AG04450 (cell line): ENCODE measurements around the gene CCDC63. TPM values are rescaled to one million over a fixed set of nuclear protein-coding genes. Genes with fewer than 3 reads are reported as not detected.

Source experiments
- CTCF ChIA-PET: fragments of 300-600, 350-600 bp; formaldehyde crosslinking; extraction: SDS; loops from one replicate; lab custom pipeline; 2022; ENCODE audit warnings: antibody characterized with exemption, inconsistent platforms; lab: Charles Lee
- POLR2A ChIA-PET: fragments of 350-600 bp; formaldehyde crosslinking; extraction: SDS; loops from one replicate; lab custom pipeline; 2021; ENCODE audit warnings: antibody characterized with exemption, inconsistent platforms; lab: Yijun Ruan, JAX
- DNase-seq: peaks from one replicate; pipeline ENCODE4 v3.0.0-alpha.2; 2011; ENCODE audit warnings: low read depth, low spot score
- H3K27ac ChIP-seq: one replicate; pipeline ENCODE4 v1.5.1; 2012; ENCODE audit warnings: low read depth, low read length, control low read depth
- H3K27me3 ChIP-seq: one replicate; pipeline ENCODE4 v1.6.0; 2012; ENCODE audit warnings: low read length; ENCODE audit not compliant: control insufficient read depth, insufficient read depth
- H3K4me3 ChIP-seq: 2 replicates; pipeline ENCODE4 v1.5.1; 2011; ENCODE audit warnings: mild to moderate bottlenecking, low read depth, low read length, control low read depth
- H3K9me3 ChIP-seq: 2 replicates; pipeline ENCODE4 v1.5.1; 2012; ENCODE audit warnings: low read length; ENCODE audit not compliant: control insufficient read depth, insufficient read depth
- CTCF ChIP-seq: IDR thresholded peaks from 2 replicates; pipeline ENCODE4 v1.5.1; 2011; ENCODE audit warnings: low read depth, low read length, control low read depth, inconsistent platforms
- polyA plus RNA-seq: library from polyadenylated mRNA; depleted of rRNA; stranded (reverse); fragments of >200 nt; gene quantifications from 2 replicates; pipeline ENCODE4 v1.2.3, GENCODE V29; 2011

The CCDC63 gene
- polyA plus RNA-seq, 1 experiment = not detected

GRCh38 chr12:110809149-110809548, 37.6 kb upstream of the CCDC63 start:
- Histone ChIP-seq H3K27ac (no peak overlapping the region), H3K4me3 (no peak overlapping the region), H3K9me3 (peaks cover 3% of the 10 kb centered on the region; the same call in 1 of the 2 replicates), H3K27me3 (no peaks in the 10 kb centered on the region)
- ChIA-PET CTCF (no interaction called here), POLR2A (no interaction called here)
- no peak for DNase-seq
- no peak for TF ChIP-seq CTCF

DNA sequence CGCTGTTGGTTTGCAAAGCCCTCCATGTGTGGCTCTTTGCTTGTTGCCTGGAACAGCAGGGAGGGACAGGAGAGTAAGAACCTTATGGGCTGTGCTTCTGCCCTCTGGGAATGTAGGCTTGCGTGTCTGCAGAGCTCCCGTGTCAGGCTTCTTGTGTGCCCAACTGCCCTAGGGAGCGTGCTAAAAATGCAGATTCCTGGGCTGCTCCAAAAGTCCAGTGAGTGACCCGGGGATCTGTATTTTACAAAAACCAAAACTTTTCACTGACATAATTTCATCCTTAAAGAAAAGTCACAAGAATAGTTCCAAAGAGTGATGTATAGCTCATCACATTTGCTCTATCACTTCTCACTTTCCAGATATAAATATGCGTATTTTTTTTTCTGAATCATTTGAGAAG, 34.8 kb upstream of the CCDC63 start:
- Histone ChIP-seq H3K27me3 (no peaks in the 10 kb centered on the region), H3K9me3 (no peaks in the 10 kb centered on the region), H3K4me3 (no peak overlapping the region), H3K27ac (no peak overlapping the region)
- no peak for TF ChIP-seq CTCF
- DNase-seq = no peak
- POLR2A ChIA-PET = no interaction called here
- CTCF ChIA-PET = no interaction called here

DNA sequence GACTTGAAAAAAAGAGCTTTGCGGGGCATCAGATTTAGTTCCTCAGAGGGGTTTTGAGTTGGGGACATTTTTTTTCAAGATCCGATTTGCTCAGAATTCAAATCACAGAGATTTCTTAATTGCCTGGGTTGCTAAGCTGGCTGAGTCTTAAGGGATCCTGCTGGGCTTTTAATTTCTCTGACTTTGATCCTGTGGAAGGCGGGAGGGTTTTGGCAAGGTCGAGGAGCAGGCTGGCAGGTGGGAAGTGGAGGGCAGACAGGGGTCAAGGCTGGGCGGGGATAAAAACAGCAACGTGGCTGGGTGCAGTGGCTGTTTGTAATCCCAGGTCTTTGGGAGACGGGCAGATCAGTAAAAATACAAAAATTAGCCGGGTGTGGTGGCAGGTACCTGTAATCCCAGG, 33.5 kb upstream of the CCDC63 start:
- TF ChIP-seq CTCF = no peak
- ChIA-PET CTCF (no interaction called here), POLR2A (no interaction called here)

DNA sequence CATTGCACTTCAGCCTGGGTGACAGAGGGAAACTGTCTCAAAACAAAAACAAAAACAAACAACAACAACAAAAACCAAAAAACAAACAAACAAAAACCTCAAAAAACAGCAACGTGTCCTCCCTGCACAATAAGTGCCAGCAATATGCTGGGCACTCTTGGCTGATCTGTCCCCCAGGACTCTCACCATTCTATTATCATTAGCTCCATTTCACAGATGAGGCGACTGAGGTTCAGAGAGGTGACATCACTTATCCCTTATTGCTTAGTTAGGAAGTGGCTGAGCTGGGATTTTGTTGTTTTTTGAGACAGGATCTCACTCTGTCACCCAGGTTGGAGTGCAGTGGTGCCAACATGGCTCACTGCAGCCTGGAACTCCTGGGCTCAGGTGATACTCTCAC, 33.0 kb upstream of the CCDC63 start:
- POLR2A ChIA-PET = no interaction called here
- no peak overlapping the region for H3K27ac ChIP-seq
- no peak for DNase-seq
- TF ChIP-seq CTCF = no peak
- H3K9me3 ChIP-seq = no peaks in the 10 kb centered on the region
- H3K27me3 ChIP-seq = no peaks in the 10 kb centered on the region
- no peak overlapping the region for H3K4me3 ChIP-seq
- CTCF ChIA-PET = no interaction called here

More for the DNA sequence above, 33.5 kb upstream of the CCDC63 start:
- H3K27me3 ChIP-seq = no peaks in the 10 kb centered on the region
- no peaks in the 10 kb centered on the region for H3K9me3 ChIP-seq
- DNase-seq = no peak
- H3K27ac ChIP-seq = no peak overlapping the region
- H3K4me3 ChIP-seq = no peak overlapping the region

- ChIA-PET CTCF (no interaction called here), POLR2A (no interaction called here)
- H3K27me3 ChIP-seq = no peaks in the 10 kb centered on the region
- H3K27ac ChIP-seq = no peak overlapping the region
- no peaks in the 10 kb centered on the region for H3K9me3 ChIP-seq
- DNase-seq = no peak
- TF ChIP-seq CTCF = no peak
- H3K4me3 ChIP-seq = no peak overlapping the region
Measured at GRCh38 chr12:110816248-110816647, 30.5 kb upstream of the CCDC63 start.
